Stomach (tissue), 4 donors: Measurements from ENCODE around the gene ETV6.

ENCODE experiments used
- POLR2A ChIP-seq, 4 donors: fragments of 450-650 bp; IDR thresholded peaks; one replicate each; pipeline ENCODE4 v1.6.1; 2016; ENCODE audit warnings: antibody characterized with exemption in 4 of 4, control low read depth in 2 of 4, mild to moderate bottlenecking in 1 of 4, moderate library complexity in 1 of 4
- TF ChIP-seq, protein P1 (sequence below), 7 experiments: fragments of 450-650 bp in 4 of 7; fragments of 200-600 bp in 3 of 7; sonication (generic) in 3 of 7; IDR thresholded peaks; one replicate each; pipeline ENCODE4 v1.5.1; 2016 to 2019; ENCODE audit warnings: antibody characterized with exemption in 7 of 7, control low read depth in 2 of 7, mild to moderate bottlenecking in 1 of 7

DNA sequence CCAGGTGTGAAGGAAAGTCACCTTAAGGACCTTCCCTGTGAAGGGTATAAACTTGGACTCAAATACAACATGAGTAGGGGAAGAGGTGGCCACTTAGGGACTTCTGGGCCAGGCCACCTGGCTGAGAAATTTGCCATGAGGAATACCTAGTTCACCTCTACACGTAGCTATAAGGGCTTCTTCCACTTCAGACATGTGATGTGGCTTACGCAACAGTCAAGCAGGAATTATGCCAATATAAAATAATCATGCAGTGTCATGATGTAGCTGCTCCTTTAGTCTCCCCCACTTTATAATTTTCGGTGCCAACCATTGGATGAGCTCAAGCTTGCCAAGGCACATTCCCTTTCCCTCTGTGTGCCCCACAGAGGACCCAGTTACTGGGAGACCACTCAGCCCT, 254.7 kb downstream of the ETV6 start:
- TF ChIP-seq, protein P1, sequence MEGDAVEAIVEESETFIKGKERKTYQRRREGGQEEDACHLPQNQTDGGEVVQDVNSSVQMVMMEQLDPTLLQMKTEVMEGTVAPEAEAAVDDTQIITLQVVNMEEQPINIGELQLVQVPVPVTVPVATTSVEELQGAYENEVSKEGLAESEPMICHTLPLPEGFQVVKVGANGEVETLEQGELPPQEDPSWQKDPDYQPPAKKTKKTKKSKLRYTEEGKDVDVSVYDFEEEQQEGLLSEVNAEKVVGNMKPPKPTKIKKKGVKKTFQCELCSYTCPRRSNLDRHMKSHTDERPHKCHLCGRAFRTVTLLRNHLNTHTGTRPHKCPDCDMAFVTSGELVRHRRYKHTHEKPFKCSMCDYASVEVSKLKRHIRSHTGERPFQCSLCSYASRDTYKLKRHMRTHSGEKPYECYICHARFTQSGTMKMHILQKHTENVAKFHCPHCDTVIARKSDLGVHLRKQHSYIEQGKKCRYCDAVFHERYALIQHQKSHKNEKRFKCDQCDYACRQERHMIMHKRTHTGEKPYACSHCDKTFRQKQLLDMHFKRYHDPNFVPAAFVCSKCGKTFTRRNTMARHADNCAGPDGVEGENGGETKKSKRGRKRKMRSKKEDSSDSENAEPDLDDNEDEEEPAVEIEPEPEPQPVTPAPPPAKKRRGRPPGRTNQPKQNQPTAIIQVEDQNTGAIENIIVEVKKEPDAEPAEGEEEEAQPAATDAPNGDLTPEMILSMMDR (IDR thresholded peaks at IDR 0.05): no peak
- TF ChIP-seq POLR2A (IDR thresholded peaks at IDR 0.05): no peak
